Neural progenitor cell (in vitro differentiated cells): ENCODE measurements around the gene HNMT. TPM values are rescaled to one million over a fixed set of nuclear protein-coding genes. Genes with fewer than 3 reads are reported as not detected.

Experiments used
- DNase-seq: peaks from one replicate; pipeline ENCODE4 v3.0.0-alpha.2; 2016; ENCODE audit warnings: low spot score
- H2AFZ ChIP-seq: fragments of 200-600 bp; sonication (generic); replicated peaks from 2 replicates; pipeline ENCODE4 v1.6.1; 2016; ENCODE audit warnings: antibody characterized with exemption
- H3F3A ChIP-seq: fragments of 200-600 bp; sonication (generic); 2 replicates; pipeline ENCODE4 v1.6.1; 2016; ENCODE audit warnings: antibody characterized with exemption, low read depth
- H3K27ac ChIP-seq: fragments of 200-600 bp; sonication (generic); 2 replicates; pipeline ENCODE4 v1.5.1; 2016; ENCODE audit warnings: mild to moderate bottlenecking
- H3K27me3 ChIP-seq: fragments of 200-600 bp; sonication (generic); 2 replicates; pipeline ENCODE4 v1.6.1; 2016; ENCODE audit warnings: mild to moderate bottlenecking, moderate library complexity
- H3K36me3 ChIP-seq: fragments of 200-600 bp; sonication (generic); 2 replicates; pipeline ENCODE4 v1.5.1; 2016
- H3K4me1 ChIP-seq: fragments of 200-600 bp; sonication (generic); 2 replicates; pipeline ENCODE4 v1.6.1; 2016; ENCODE audit warnings: mixed run types
- H3K4me2 ChIP-seq: fragments of 200-600 bp; sonication (generic); 2 replicates; pipeline ENCODE4 v1.6.1; 2016
- H3K4me3 ChIP-seq: fragments of 200-600 bp; sonication (generic); 2 replicates; pipeline ENCODE4 v1.5.1; 2016
- H3K79me2 ChIP-seq: fragments of 200-600 bp; sonication (generic); 2 replicates; pipeline ENCODE4 v1.6.1; 2016; ENCODE audit warnings: low read depth
- H3K9ac ChIP-seq: fragments of 200-600 bp; sonication (generic); 2 replicates; pipeline ENCODE4 v1.6.1; 2016
- H3K9me3 ChIP-seq: fragments of 200-600 bp; sonication (generic); 2 replicates; pipeline ENCODE4 v1.5.1; 2016; ENCODE audit warnings: low read depth
- H4K20me1 ChIP-seq: fragments of 200-600 bp; sonication (generic); 2 replicates; pipeline ENCODE4 v1.6.1; 2016; ENCODE audit warnings: low read depth
- H3K27ac Mint-ChIP-seq: 3 replicates; pipeline ENCODE4 v1.8.0; 2021; ENCODE audit warnings: mixed read lengths
- H3K27me3 Mint-ChIP-seq: 2 replicates; pipeline ENCODE4 v1.8.0; 2022; ENCODE audit warnings: low read depth, mild to moderate bottlenecking, inconsistent platforms, moderate library complexity, mixed read lengths; ENCODE audit not compliant: insufficient read depth
- H3K36me3 Mint-ChIP-seq: 3 replicates; pipeline ENCODE4 v1.8.0; 2021; ENCODE audit warnings: mixed read lengths
- H3K4me1 Mint-ChIP-seq: 3 replicates; pipeline ENCODE4 v1.8.0; 2021; ENCODE audit warnings: mixed read lengths
- H3K4me3 Mint-ChIP-seq: 3 replicates; pipeline ENCODE4 v1.8.0; 2021; ENCODE audit warnings: mild to moderate bottlenecking, moderate library complexity, mixed read lengths
- H3K9me3 Mint-ChIP-seq: 3 replicates; pipeline ENCODE4 v1.8.0; 2020; ENCODE audit warnings: mixed read lengths
- CTCF ChIP-seq: fragments of 200-600 bp; sonication (generic); IDR thresholded peaks from 2 replicates; pipeline ENCODE4 v1.5.1; 2017; ENCODE audit warnings: antibody characterized with exemption, mild to moderate bottlenecking
- EZH2 ChIP-seq: fragments of 200-600 bp; sonication (generic); IDR thresholded peaks from 2 replicates; pipeline ENCODE4 v1.6.1; 2017; ENCODE audit warnings: antibody characterized with exemption, mild to moderate bottlenecking, moderate library complexity
- EZH2phosphoT487 ChIP-seq: fragments of 200-600 bp; sonication (generic); IDR thresholded peaks from 2 replicates; pipeline ENCODE4 v1.6.1; 2017; ENCODE audit warnings: antibody characterized with exemption
- total RNA-seq: library from RNA; depleted of rRNA; stranded (reverse); fragments of >200 nt; gene quantifications from 2 replicates; pipeline ENCODE4 v1.2.3, GENCODE V29; 2015; ENCODE audit warnings: low replicate concordance

Gene HNMT
- total RNA-seq, 1 donor from 2014 or later, result 1.6 TPM

- H3K36me3 ChIP-seq, result no peaks in the 10 kb centered on the region
- Mint-ChIP-seq H3K9me3 (no peaks in the 10 kb centered on the region), H3K27me3 (no peaks in the 10 kb centered on the region), H3K4me1 (no peaks in the 10 kb centered on the region), H3K4me3 (no peak overlapping the region), H3K27ac (no peak overlapping the region), H3K36me3 (no peaks in the 10 kb centered on the region)
- H3K9me3 ChIP-seq, result no peaks in the 10 kb centered on the region
- H3K27me3 ChIP-seq, result no peaks in the 10 kb centered on the region
- DNase-seq, result no peak
- no peaks in the 10 kb centered on the region for H3K79me2 ChIP-seq
- no peak overlapping the region for H3K27ac ChIP-seq
- H3K4me3 ChIP-seq, result no peak overlapping the region
- H3K4me1 ChIP-seq, result no peaks in the 10 kb centered on the region
- no peak overlapping the region for H3K4me2 ChIP-seq
- no peak overlapping the region for H2AFZ ChIP-seq
- no peaks in the 10 kb centered on the region for H3F3A ChIP-seq
- H3K9ac ChIP-seq, result no peak overlapping the region
- no peak for TF ChIP-seq EZH2phosphoT487
- TF ChIP-seq CTCF, result no peak
- no peak for TF ChIP-seq EZH2
- H4K20me1 ChIP-seq, result no peaks in the 10 kb centered on the region
These were observed 11.3 kb downstream of the HNMT start for GRCh38 chr2:137975280-137976271.

- H3K4me2 ChIP-seq, result no peak overlapping the region
- H3K4me1 ChIP-seq, result no peaks in the 10 kb centered on the region
- no peak overlapping the region for H3K4me3 Mint-ChIP-seq
- no peak overlapping the region for H3K9ac ChIP-seq
- no peak for DNase-seq
- no peaks in the 10 kb centered on the region for H3K79me2 ChIP-seq
- H3K9me3 ChIP-seq, result no peaks in the 10 kb centered on the region
- no peaks in the 10 kb centered on the region for H3K4me1 Mint-ChIP-seq
- H3K27me3 ChIP-seq, result no peaks in the 10 kb centered on the region
- H3K36me3 Mint-ChIP-seq, result no peaks in the 10 kb centered on the region
- no peak for TF ChIP-seq EZH2
- TF ChIP-seq CTCF, result no peak
- TF ChIP-seq EZH2phosphoT487, result no peak
- no peaks in the 10 kb centered on the region for H3K36me3 ChIP-seq
- H3K9me3 Mint-ChIP-seq, result no peaks in the 10 kb centered on the region
- H3K27me3 Mint-ChIP-seq, result no peaks in the 10 kb centered on the region
- H3K27ac ChIP-seq, result no peak overlapping the region
- H4K20me1 ChIP-seq, result no peaks in the 10 kb centered on the region
- H3K4me3 ChIP-seq, result no peak overlapping the region
- H3F3A ChIP-seq, result no peaks in the 10 kb centered on the region
- H3K27ac Mint-ChIP-seq, result no peak overlapping the region
- H2AFZ ChIP-seq, result no peak overlapping the region
These were observed 12.0 kb downstream of the HNMT start for GRCh38 chr2:137976274-137976673.

GRCh38 chr2:137977790-137978189, 13.5 kb downstream of the HNMT start:
- Histone ChIP-seq H3K9me3 (no peaks in the 10 kb centered on the region), H2AFZ (no peak overlapping the region), H3K4me1 (no peaks in the 10 kb centered on the region), H3F3A (no peaks in the 10 kb centered on the region), H4K20me1 (no peaks in the 10 kb centered on the region), H3K36me3 (no peaks in the 10 kb centered on the region), H3K79me2 (no peaks in the 10 kb centered on the region), H3K9ac (no peak overlapping the region), H3K27me3 (no peaks in the 10 kb centered on the region), H3K4me3 (no peak overlapping the region), H3K27ac (no peak overlapping the region), H3K4me2 (no peak overlapping the region)
- H3K4me3 Mint-ChIP-seq, result no peak overlapping the region
- no peaks in the 10 kb centered on the region for H3K36me3 Mint-ChIP-seq
- H3K4me1 Mint-ChIP-seq, result no peaks in the 10 kb centered on the region
- H3K9me3 Mint-ChIP-seq, result no peaks in the 10 kb centered on the region
- DNase-seq, result no peak
- H3K27me3 Mint-ChIP-seq, result no peaks in the 10 kb centered on the region
- TF ChIP-seq EZH2, result no peak
- no peak for TF ChIP-seq CTCF
- TF ChIP-seq EZH2phosphoT487, result no peak
- no peak overlapping the region for H3K27ac Mint-ChIP-seq
